ENCODE data around the gene RAB7A.

RAB7A gene

DNA sequence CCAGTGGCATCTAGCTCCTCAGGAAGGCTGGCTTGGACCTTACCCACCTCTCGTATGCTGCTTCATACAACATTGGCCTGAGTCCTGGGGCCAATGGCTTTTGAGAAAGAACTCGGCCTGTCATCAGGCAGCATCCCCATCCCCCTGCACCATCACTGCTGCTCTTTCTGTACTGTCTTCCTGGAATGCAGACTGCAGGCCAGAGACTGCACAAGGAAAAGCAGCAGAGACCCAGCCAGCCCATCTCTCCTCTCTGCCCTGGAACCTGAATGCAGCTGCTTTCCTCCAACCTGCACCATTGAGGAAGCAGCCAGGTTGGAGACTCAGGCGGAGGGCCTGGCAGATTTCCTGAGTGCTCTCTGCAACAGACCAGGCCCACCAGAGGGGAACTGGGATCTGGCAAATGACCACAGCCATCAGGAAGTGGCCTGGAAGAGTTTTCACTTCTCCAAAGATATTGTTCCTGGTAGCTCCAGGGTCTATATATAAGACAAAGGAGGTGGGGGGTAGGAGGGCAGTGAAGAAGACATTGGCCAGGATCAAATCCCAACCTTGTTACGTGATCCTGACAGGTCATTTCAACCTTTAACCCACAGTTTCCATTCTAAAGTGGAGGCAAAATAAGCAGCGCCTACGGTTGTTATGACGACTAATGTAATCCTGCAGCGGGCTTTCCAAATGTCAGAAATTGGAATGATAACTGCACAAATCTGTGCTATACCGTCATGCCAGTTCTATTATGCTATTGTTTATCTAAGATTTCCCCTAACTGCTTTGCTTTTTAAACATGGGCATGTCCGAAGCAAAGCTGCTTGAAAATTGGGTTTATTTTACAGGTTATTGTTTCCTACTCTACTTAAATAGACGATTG is 24.4 kb upstream of the RAB7A start:
- no peak for DNase-seq (ENCODE audit: low read depth in 1 of 2, low spot score in 1 of 2)
- TF ChIP-seq CTCF (IDR thresholded peaks at IDR 0.05; ENCODE audit: insufficient read depth, low read length) (no peak), REST (IDR thresholded peaks at IDR 0.05; ENCODE audit: insufficient replicate concordance, low read depth) (no peak), SPI1 (IDR thresholded peaks at IDR 0.05; ENCODE audit: borderline replicate concordance, low read depth) (no peak), GABPA (IDR thresholded peaks at IDR 0.05; ENCODE audit: low read depth) (no peak), POLR2AphosphoS5 (IDR thresholded peaks at IDR 0.05; ENCODE audit: low read depth) (no peak)
- Histone ChIP-seq H3K4me3 (replicated peaks; ENCODE audit: insufficient read depth, low read length) (no peak overlapping the region), H3K27ac (replicated peaks) (no peak overlapping the region), H3K27me3 (ENCODE audit: insufficient read depth, poor library complexity, severe bottlenecking) (no peaks in the 10 kb centered on the region)

GRCh38 chr3:128702391-128702790 is 23.6 kb upstream of the RAB7A start:
- no peak overlapping the region for H3K27ac ChIP-seq (replicated peaks)
- H3K27me3 ChIP-seq (ENCODE audit: insufficient read depth, poor library complexity, severe bottlenecking), result no peaks in the 10 kb centered on the region
- DNase-seq (ENCODE audit: low read depth in 1 of 2, low spot score in 1 of 2), result no peak
- no peak overlapping the region for H3K4me3 ChIP-seq (replicated peaks; ENCODE audit: insufficient read depth, low read length)
- no peak for TF ChIP-seq CTCF (IDR thresholded peaks at IDR 0.05; ENCODE audit: insufficient read depth, low read length)
- no peak for TF ChIP-seq REST (IDR thresholded peaks at IDR 0.05; ENCODE audit: insufficient replicate concordance, low read depth)
- no peak for TF ChIP-seq SPI1 (IDR thresholded peaks at IDR 0.05; ENCODE audit: borderline replicate concordance, low read depth)
- no peak for TF ChIP-seq POLR2AphosphoS5 (IDR thresholded peaks at IDR 0.05; ENCODE audit: low read depth)
- TF ChIP-seq GABPA (IDR thresholded peaks at IDR 0.05; ENCODE audit: low read depth), result no peak

DNA sequence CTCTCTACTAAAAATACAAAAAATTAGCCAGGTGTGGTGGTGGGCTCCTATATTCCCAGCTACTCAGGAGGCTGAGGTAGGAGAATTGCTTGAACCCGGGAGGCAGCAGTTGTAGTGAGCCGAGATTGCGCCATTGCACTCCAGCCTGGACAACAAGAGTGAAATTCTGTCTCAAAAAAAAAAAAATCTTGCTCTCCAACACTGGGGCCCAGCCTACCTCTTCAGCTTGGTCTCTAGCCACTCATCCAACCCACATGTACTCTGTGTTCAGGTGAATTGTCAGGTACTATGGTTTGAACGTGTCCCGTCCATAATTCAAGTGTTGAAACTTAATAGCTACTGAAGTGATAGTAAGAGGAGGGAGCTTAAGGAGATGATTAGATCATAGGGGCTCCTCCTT is 22.4 kb upstream of the RAB7A start:
- Histone ChIP-seq H3K27ac (replicated peaks) (no peak overlapping the region; the same call in 1 of the 2 replicates), H3K4me3 (replicated peaks; ENCODE audit: insufficient read depth, low read length) (no peak overlapping the region), H3K27me3 (ENCODE audit: insufficient read depth, poor library complexity, severe bottlenecking) (no peaks in the 10 kb centered on the region)
- no peak for DNase-seq (ENCODE audit: low read depth in 1 of 2, low spot score in 1 of 2)
- TF ChIP-seq CTCF (IDR thresholded peaks at IDR 0.05; ENCODE audit: insufficient read depth, low read length), result no peak
- TF ChIP-seq GABPA (IDR thresholded peaks at IDR 0.05; ENCODE audit: low read depth), result no peak
- no peak for TF ChIP-seq POLR2AphosphoS5 (IDR thresholded peaks at IDR 0.05; ENCODE audit: low read depth)
- TF ChIP-seq REST (IDR thresholded peaks at IDR 0.05; ENCODE audit: insufficient replicate concordance, low read depth), result no peak
- TF ChIP-seq SPI1 (IDR thresholded peaks at IDR 0.05; ENCODE audit: borderline replicate concordance, low read depth), result no peak
